Caco-2 (cell line): ENCODE results near the gene CCDC60. TPM values are rescaled to one million over a fixed set of nuclear protein-coding genes. Genes with fewer than 3 reads are reported as not detected.

Experiments used
- BruUV-seq: library from RNA; stranded (reverse); fragments of 400-500 nt; replicated peaks from 2 replicates; lab custom pipeline; 2021; lab: Mats Ljungman, UMichigan
- CTCF ChIA-PET: fragments of 300-600 bp; sonication (Branson Sonifier 250); formaldehyde crosslinking; loops from one replicate; lab custom pipeline; 2022; ENCODE audit warnings: antibody characterized with exemption; lab: Charles Lee
- POLR2A ChIA-PET: fragments of 300-600 bp; sonication (Branson Sonifier 250); formaldehyde crosslinking; loops from one replicate; lab custom pipeline; 2022; ENCODE audit warnings: antibody characterized with exemption; lab: Charles Lee
- DNase-seq, 2 experiments: peaks; one replicate each; pipeline versions ENCODE4 v3.0.0 to v3.0.0-alpha.2; 2020 to 2022
- H3K27me3 ChIP-seq: replicated peaks from 2 replicates; pipeline ENCODE4 v1.6.0; 2011; ENCODE audit warnings: low read length; ENCODE audit not compliant: control insufficient read depth, insufficient read depth
- H3K36me3 ChIP-seq: 2 replicates; pipeline ENCODE4 v1.5.1; 2011; ENCODE audit warnings: low read length; ENCODE audit not compliant: control insufficient read depth, insufficient read depth
- H3K4me1 ChIP-seq: fragments of 250-450 bp; sonication (Bioruptor Pico); 2 replicates; pipeline ENCODE4 v1.5.1; 2020; ENCODE audit warnings: mild to moderate bottlenecking
- H3K4me3 ChIP-seq: 2 replicates; pipeline ENCODE4 v1.5.1; 2011; ENCODE audit warnings: low read depth, mild to moderate bottlenecking, control low read depth, low read length
- H3K9me3 ChIP-seq: fragments of 250-450 bp; sonication (Bioruptor Pico); 2 replicates; pipeline ENCODE4 v1.5.1; 2020; ENCODE audit warnings: mild to moderate bottlenecking, moderate library complexity
- H3K27ac Mint-ChIP-seq: one replicate; pipeline ENCODE4 v1.8.0; 2022; ENCODE audit warnings: mixed read lengths; ENCODE audit not compliant: unreplicated experiment
- H3K27me3 Mint-ChIP-seq: one replicate; pipeline ENCODE4 v1.8.0; 2022; ENCODE audit warnings: mixed read lengths; ENCODE audit not compliant: insufficient read depth, unreplicated experiment
- H3K36me3 Mint-ChIP-seq: one replicate; pipeline ENCODE4 v1.8.0; 2022; ENCODE audit warnings: mild to moderate bottlenecking, mixed read lengths; ENCODE audit not compliant: insufficient read depth, unreplicated experiment
- H3K4me1 Mint-ChIP-seq: one replicate; pipeline ENCODE4 v1.8.0; 2022; ENCODE audit warnings: low read depth, mixed read lengths; ENCODE audit not compliant: unreplicated experiment
- H3K4me3 Mint-ChIP-seq: one replicate; pipeline ENCODE4 v1.8.0; 2022; ENCODE audit warnings: mild to moderate bottlenecking, moderate library complexity, mixed read lengths; ENCODE audit not compliant: unreplicated experiment
- H3K9me3 Mint-ChIP-seq: one replicate; pipeline ENCODE4 v1.8.0; 2022; ENCODE audit warnings: mixed read lengths; ENCODE audit not compliant: unreplicated experiment
- CTCF ChIP-seq, 2 experiments: fragments of 200-600 bp in 1 of 2; IDR thresholded peaks; 1 replicate in 1 of 2; 2 replicates in 1 of 2; pipeline versions ENCODE4 v1.5.1 to v1.8.0; 2011 to 2022; ENCODE audit warnings: antibody characterized with exemption in 1 of 2, control low read depth in 1 of 2, inconsistent platforms in 1 of 2, low read depth in 1 of 2, low read length in 1 of 2, mild to moderate bottlenecking in 1 of 2, moderate library complexity in 1 of 2; ENCODE audit not compliant: insufficient read depth in 1 of 2, severe bottlenecking in 1 of 2, unreplicated experiment in 1 of 2
- intact Hi-C: fragments of 100-400 bp; cut with micrococcal nuclease; formaldehyde crosslinking; loops from one replicate; pipeline ENCODE4 v1.10.0; 2022; ENCODE audit not compliant: unreplicated experiment
- total RNA-seq: library from RNA; stranded (reverse); gene quantifications from 2 replicates; pipeline ENCODE4 v1.2.3, GENCODE V29; 2022

CCDC60 gene
- total RNA-seq, 1 experiment from 2014 or later: not detected

DNA sequence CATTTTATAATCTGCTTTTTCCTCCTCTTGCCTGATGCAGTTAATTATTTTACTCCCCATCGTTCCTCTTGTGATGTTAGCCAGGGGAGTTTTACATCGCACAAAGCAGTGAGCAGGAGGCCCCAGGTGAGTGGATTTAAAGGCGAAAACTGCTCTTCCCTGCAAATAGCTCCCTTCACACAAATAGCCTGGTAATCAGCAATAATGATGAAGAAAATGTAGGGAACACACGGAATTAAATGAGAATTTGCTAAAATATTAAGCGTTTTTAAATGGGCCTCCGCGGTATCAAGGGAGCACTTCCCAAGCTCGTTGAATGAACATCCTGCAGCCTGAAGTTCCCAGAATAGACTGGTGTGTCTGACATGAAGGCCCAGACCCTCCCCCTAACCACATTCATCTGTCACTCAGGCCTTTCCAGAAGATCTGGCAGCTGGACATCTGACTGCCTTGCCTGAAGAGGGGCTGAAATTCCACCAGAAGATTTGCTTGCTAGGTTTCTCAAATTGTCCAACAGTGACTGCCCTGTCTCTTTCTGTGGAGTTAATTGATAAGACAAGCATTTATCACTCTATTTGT lies 127.2 kb downstream of the CCDC60 start:
- Histone ChIP-seq H3K9me3 (no peaks in the 10 kb centered on the region; the same call in 1 of the 2 replicates), H3K27me3 (no peaks in the 10 kb centered on the region), H3K36me3 (no peaks in the 10 kb centered on the region), H3K4me1 (no peaks in the 10 kb centered on the region), H3K4me3 (no peak overlapping the region)
- Mint-ChIP-seq H3K27me3 (peaks cover 11% of the 10 kb centered on the region), H3K4me1 (no peaks in the 10 kb centered on the region), H3K36me3 (no peaks in the 10 kb centered on the region), H3K9me3 (peaks cover 10% of the 10 kb centered on the region), H3K4me3 (no peak overlapping the region), H3K27ac (no peak overlapping the region)
- no peak for DNase-seq
- BruUV-seq: no TSS peak
- CTCF ChIA-PET: no interaction called here
- POLR2A ChIA-PET: no interaction called here
- intact Hi-C loops: no loop called here
- no peak for TF ChIP-seq CTCF (IDR thresholded peaks at IDR 0.05; ENCODE audit: insufficient read depth in 1 of 2, low read depth in 1 of 2, low read length in 1 of 2, severe bottlenecking in 1 of 2, unreplicated experiment in 1 of 2)

DNA sequence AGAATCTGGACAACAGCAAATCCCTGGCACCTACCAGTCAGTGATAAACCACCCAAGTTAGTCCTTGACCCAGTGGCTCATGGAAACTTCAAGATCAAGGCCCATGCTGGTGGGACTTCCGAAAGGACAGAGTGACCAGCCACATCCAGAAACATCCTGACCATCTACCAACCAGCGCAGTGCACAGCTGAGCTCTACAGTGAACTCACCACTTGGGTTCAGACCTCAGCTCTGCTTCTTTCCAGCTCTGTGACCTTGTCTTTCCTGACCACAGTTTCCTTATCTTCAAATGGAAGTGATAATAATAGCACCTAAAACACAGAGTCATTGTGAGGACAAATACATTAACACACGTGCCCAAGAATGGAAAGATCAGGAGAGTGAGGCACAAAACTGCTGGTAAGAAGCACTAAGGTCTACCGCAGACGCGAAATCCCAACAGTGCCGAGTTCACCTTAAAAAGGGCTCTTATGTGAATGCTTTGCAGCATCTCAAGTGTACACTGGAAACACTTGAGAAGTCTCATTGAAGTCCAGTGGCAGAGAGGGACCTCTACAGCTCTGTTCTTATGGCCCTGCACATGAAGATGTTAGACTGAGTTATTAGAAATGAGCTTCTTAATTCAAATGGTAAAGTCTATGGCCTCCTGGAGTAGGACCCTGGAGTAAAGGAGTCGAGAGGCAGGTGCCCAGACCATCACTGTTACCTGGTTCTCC lies 128.8 kb downstream of the CCDC60 start:
- DNase-seq: no peak
- Histone ChIP-seq H3K9me3 (no peaks in the 10 kb centered on the region; the same call in 1 of the 2 replicates), H3K4me3 (no peak overlapping the region), H3K4me1 (no peaks in the 10 kb centered on the region), H3K36me3 (no peaks in the 10 kb centered on the region), H3K27me3 (no peaks in the 10 kb centered on the region)
- BruUV-seq: no TSS peak
- H3K27me3 Mint-ChIP-seq: peaks cover 11% of the 10 kb centered on the region
- ChIA-PET POLR2A (no interaction called here), CTCF (interaction anchor here (1.5 kb wide), 1 partner anchor 19 kb away, joined by 4 read pairs; no protein-coding TSS in a partner anchor)
- H3K4me1 Mint-ChIP-seq: no peaks in the 10 kb centered on the region
- H3K36me3 Mint-ChIP-seq: no peaks in the 10 kb centered on the region
- no peak overlapping the region for H3K4me3 Mint-ChIP-seq
- intact Hi-C loops: no loop called here
- H3K9me3 Mint-ChIP-seq: peaks cover 10% of the 10 kb centered on the region
- H3K27ac Mint-ChIP-seq: no peak overlapping the region
- TF ChIP-seq CTCF (IDR thresholded peaks at IDR 0.05; ENCODE audit: insufficient read depth in 1 of 2, low read depth in 1 of 2, low read length in 1 of 2, severe bottlenecking in 1 of 2, unreplicated experiment in 1 of 2): no peak

- H3K9me3 ChIP-seq: no peaks in the 10 kb centered on the region
- H3K36me3 ChIP-seq: no peaks in the 10 kb centered on the region
- Mint-ChIP-seq H3K4me1 (no peaks in the 10 kb centered on the region), H3K27ac (no peak overlapping the region), H3K9me3 (no peaks in the 10 kb centered on the region), H3K27me3 (peaks cover 13% of the 10 kb centered on the region), H3K4me3 (no peak overlapping the region), H3K36me3 (no peaks in the 10 kb centered on the region)
- POLR2A ChIA-PET: no interaction called here
- H3K4me3 ChIP-seq: no peak overlapping the region
- CTCF ChIA-PET: no interaction called here
- TF ChIP-seq CTCF (IDR thresholded peaks at IDR 0.05; ENCODE audit: insufficient read depth in 1 of 2, low read depth in 1 of 2, low read length in 1 of 2, severe bottlenecking in 1 of 2, unreplicated experiment in 1 of 2): no peak
- DNase-seq: no peak
- intact Hi-C loops: no loop called here
- H3K27me3 ChIP-seq: no peaks in the 10 kb centered on the region
- BruUV-seq: no TSS peak
- H3K4me1 ChIP-seq: no peaks in the 10 kb centered on the region
Measured at GRCh38 chr12:119468296-119468695, 133.8 kb downstream of the CCDC60 start.
